Immature natural killer cell (primary cell): ENCODE measurements around the gene BORCS5. TPM values are rescaled to one million over a fixed set of nuclear protein-coding genes. Genes with fewer than 3 reads are reported as not detected.
"Not testable (repeated sequence)": the region's sequence is repeated elsewhere in the genome, so short reads cannot be mapped to it uniquely, and the experiment has no call there.

Source experiments
- DNase-seq, 3 donors: peaks; one replicate each; pipeline ENCODE4 v3.0.0; 2022; ENCODE audit warnings: mixed read lengths in 1 of 3
- H3K27ac Mint-ChIP-seq, 6 donors: one replicate each; pipeline ENCODE4 v1.8.0; 2020; ENCODE audit warnings: mixed read lengths in 6 of 6, mild to moderate bottlenecking in 5 of 6, inconsistent platforms in 4 of 6, moderate library complexity in 3 of 6
- H3K27me3 Mint-ChIP-seq, 3 donors: one replicate each; pipeline ENCODE4 v1.8.0; 2020 to 2021; ENCODE audit warnings: low read depth in 3 of 3, mild to moderate bottlenecking in 3 of 3, mixed read lengths in 3 of 3, moderate library complexity in 3 of 3, inconsistent platforms in 1 of 3
- H3K36me3 Mint-ChIP-seq, 3 donors: one replicate each; pipeline ENCODE4 v1.8.0; 2020; ENCODE audit warnings: mixed read lengths in 3 of 3, inconsistent platforms in 2 of 3, mild to moderate bottlenecking in 2 of 3
- H3K4me1 Mint-ChIP-seq, 2 donors: one replicate each; pipeline ENCODE4 v1.8.0; 2020; ENCODE audit warnings: inconsistent platforms in 2 of 2, mild to moderate bottlenecking in 2 of 2, mixed read lengths in 2 of 2, moderate library complexity in 1 of 2
- H3K4me3 Mint-ChIP-seq, 5 donors: one replicate each; pipeline ENCODE4 v1.8.0; 2020; ENCODE audit warnings: mild to moderate bottlenecking in 5 of 5, mixed read lengths in 5 of 5, inconsistent platforms in 3 of 5, moderate library complexity in 3 of 5
- H3K9me3 Mint-ChIP-seq, 6 donors: one replicate each; pipeline ENCODE4 v1.8.0; 2020; ENCODE audit warnings: mild to moderate bottlenecking in 6 of 6, mixed read lengths in 6 of 6, inconsistent platforms in 4 of 6, moderate library complexity in 3 of 6
- polyA plus RNA-seq, 3 donors: library from polyadenylated mRNA; unstranded; fragments of 300-500 nt; fragmentation: Illumina TruSeq; gene quantifications; one replicate each; pipeline ENCODE4 v1.2.3, GENCODE V29; 2021

BORCS5 gene
- 10 to 100 TPM; 16.7 to 34.5 (median 25.6) TPM for polyA plus RNA-seq

DNA sequence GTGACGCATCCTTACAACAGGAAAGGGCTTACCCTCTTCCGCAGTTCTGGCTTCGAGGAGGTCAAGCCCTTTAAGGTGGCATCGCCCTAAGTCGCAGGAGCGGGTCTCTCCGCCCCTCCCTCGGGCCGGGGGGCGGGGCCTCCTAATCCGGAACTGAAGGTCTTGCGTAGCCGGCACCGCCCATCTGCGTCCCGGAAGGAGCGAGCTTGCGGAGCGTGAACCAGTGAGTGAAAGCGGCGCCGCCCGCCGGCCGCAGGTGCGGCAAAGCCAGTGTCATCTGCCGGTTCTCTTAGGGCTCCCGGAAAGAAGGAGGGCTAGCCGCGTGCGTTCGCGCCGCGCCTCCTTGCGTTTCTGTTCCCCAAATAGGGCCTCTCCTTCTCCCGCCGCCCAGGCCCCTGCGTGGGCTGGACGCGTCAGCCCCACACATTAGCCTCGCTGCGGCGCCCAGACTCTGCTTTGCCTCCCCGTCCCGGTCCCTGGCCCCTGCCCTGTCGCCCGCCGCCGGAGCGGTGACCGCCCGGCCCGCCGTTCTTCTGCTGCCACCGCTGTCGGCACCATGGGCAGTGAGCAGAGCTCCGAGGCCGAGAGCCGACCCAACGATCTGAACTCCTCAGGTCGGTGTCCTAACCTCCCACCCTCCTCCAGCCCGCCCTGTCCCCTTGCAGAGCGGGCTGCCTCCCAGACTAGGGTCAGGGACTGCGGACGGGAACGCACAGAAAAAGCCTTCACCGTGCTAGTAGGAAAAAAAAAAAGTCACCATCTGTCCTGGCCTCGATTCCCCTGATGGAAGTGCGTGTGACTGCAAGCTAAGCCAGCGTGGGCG lies at the start of gene BORCS5:
Gene BORCS5, plus strand, starts transcription at position 183 of the 823 bp plus-strand sequence. Its CDS starts 374 bp downstream, at position 557.
- Mint-ChIP-seq H3K36me3 (peaks cover 0 to 9% (median 0%) of the 10 kb centered on the region in 3 donors), H3K4me1 (peaks cover 36 to 45% of the 10 kb centered on the region in 2 donors), H3K27me3 (peaks cover 6 to 11% (median 7%) of the 10 kb centered on the region in 3 donors), H3K4me3 (peak within 1 kb of the TSS; percentile 89 to 99 (median 92)), H3K9me3 (no peaks in the 10 kb centered on the region), H3K27ac (peak within 1 kb of the TSS; percentile 95 to 100 (median 98))
- peak; percentile 98 to 99 (median 99) for DNase-seq

DNA sequence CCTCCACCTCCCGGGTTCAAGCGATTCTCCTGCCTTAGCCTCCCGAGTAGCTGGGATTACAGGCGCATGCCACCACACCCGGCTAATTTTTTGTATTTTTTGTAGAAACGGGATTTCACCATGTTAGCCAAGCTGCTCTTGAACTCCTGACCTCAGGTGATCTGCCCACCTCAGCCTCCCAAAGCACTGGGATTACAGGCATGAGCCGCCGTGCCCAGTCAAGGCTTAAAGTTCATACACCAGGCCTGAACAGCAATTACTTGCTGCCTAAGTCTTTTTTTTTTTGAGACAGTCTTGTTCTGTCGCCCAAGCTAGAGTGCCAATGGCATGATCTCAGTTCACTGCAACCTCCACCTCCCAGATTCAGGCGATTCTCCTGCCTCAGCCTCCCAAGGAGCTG lies 46.2 kb upstream of the BORCS5 start:
- not testable (repeated sequence) for H3K4me1 Mint-ChIP-seq, H3K27ac Mint-ChIP-seq, H3K27me3 Mint-ChIP-seq, H3K4me3 Mint-ChIP-seq, H3K36me3 Mint-ChIP-seq, DNase-seq, H3K9me3 Mint-ChIP-seq

GRCh38 chr12:12315838-12316237 lies 41.0 kb upstream of the BORCS5 start:
- Mint-ChIP-seq H3K27me3 (peaks cover 2 to 6% (median 5%) of the 10 kb centered on the region in 3 donors), H3K27ac (no peak overlapping the region), H3K9me3 (no peaks in the 10 kb centered on the region), H3K36me3 (no peaks in the 10 kb centered on the region), H3K4me3 (no peak overlapping the region), H3K4me1 (no peaks in the 10 kb centered on the region)
- no peak for DNase-seq

GRCh38 chr12:12319451-12320183 lies 37.3 kb upstream of the BORCS5 start:
- peaks cover 8 to 10% (median 8%) of the 10 kb centered on the region in 3 donors for H3K27me3 Mint-ChIP-seq
- no peaks in the 10 kb centered on the region for H3K9me3 Mint-ChIP-seq
- no peaks in the 10 kb centered on the region for H3K4me1 Mint-ChIP-seq
- no peak overlapping the region for H3K27ac Mint-ChIP-seq
- no peak for DNase-seq
- no peaks in the 10 kb centered on the region for H3K36me3 Mint-ChIP-seq
- H3K4me3 Mint-ChIP-seq = no peak overlapping the region

GRCh38 chr12:12323118-12323517 lies 33.8 kb upstream of the BORCS5 start:
- DNase-seq = no peak
- Mint-ChIP-seq H3K27me3 (peaks cover 4 to 10% (median 10%) of the 10 kb centered on the region in 3 donors), H3K4me1 (peaks cover 6 to 7% of the 10 kb centered on the region in 2 donors), H3K9me3 (no peaks in the 10 kb centered on the region), H3K27ac (no peak overlapping the region), H3K4me3 (no peak overlapping the region), H3K36me3 (no peaks in the 10 kb centered on the region)

- Mint-ChIP-seq H3K27ac (no peak overlapping the region), H3K9me3 (no peaks in the 10 kb centered on the region), H3K4me3 (no peak overlapping the region), H3K36me3 (no peaks in the 10 kb centered on the region), H3K27me3 (peaks cover 4 to 11% (median 10%) of the 10 kb centered on the region in 3 donors), H3K4me1 (peaks cover 6 to 7% of the 10 kb centered on the region in 2 donors)
- DNase-seq = no peak
Observed at GRCh38 chr12:12323591-12323990, 33.3 kb upstream of the BORCS5 start.

GRCh38 chr12:12326262-12326661 lies 30.6 kb upstream of the BORCS5 start:
- Mint-ChIP-seq H3K27me3 (peaks cover 6 to 11% (median 7%) of the 10 kb centered on the region in 3 donors), H3K4me3 (no peak overlapping the region), H3K9me3 (no peaks in the 10 kb centered on the region), H3K36me3 (no peaks in the 10 kb centered on the region), H3K4me1 (peaks cover 6 to 7% of the 10 kb centered on the region in 2 donors), H3K27ac (no peak overlapping the region)
- no peak for DNase-seq

DNA sequence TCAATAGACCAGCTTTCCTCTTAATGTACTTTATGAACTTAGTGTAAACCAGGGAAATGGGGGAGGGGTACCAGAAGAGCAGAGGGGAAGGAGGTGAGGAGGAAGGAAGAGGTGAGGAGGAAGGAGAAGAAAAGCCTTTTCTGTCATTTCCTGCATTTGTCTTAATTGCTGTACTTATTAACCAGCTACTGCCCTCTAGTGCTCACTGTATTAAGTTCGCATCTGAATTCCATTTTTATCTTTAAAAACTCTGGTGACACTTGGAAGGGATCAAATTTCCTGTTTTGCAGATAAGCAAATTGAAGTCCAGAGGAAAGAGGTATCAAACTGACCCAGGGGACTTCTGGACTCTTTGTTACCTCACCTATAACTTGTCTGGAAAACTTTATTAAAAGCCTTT lies 29.1 kb upstream of the BORCS5 start:
- peak overlapping the region in 1 of 6 donors; percentile 55 for H3K27ac Mint-ChIP-seq
- no peak overlapping the region for H3K4me3 Mint-ChIP-seq
- H3K36me3 Mint-ChIP-seq = no peaks in the 10 kb centered on the region
- peaks cover 7 to 8% (median 8%) of the 10 kb centered on the region in 3 donors for H3K27me3 Mint-ChIP-seq
- H3K4me1 Mint-ChIP-seq = peaks cover 6 to 7% of the 10 kb centered on the region in 2 donors
- DNase-seq = peak; percentile 25 to 45 (median 41)
- H3K9me3 Mint-ChIP-seq = no peaks in the 10 kb centered on the region

- no peak for DNase-seq
- H3K4me3 Mint-ChIP-seq = no peak overlapping the region
- no peaks in the 10 kb centered on the region for H3K36me3 Mint-ChIP-seq
- no peaks in the 10 kb centered on the region for H3K9me3 Mint-ChIP-seq
- H3K27ac Mint-ChIP-seq = peak overlapping the region in 1 of 6 donors; percentile 21
- H3K27me3 Mint-ChIP-seq = peaks cover 3 to 13% (median 7%) of the 10 kb centered on the region in 3 donors
- peaks cover 12 to 22% of the 10 kb centered on the region in 2 donors for H3K4me1 Mint-ChIP-seq
Observed at GRCh38 chr12:12331244-12331771, 25.6 kb upstream of the BORCS5 start.

DNA sequence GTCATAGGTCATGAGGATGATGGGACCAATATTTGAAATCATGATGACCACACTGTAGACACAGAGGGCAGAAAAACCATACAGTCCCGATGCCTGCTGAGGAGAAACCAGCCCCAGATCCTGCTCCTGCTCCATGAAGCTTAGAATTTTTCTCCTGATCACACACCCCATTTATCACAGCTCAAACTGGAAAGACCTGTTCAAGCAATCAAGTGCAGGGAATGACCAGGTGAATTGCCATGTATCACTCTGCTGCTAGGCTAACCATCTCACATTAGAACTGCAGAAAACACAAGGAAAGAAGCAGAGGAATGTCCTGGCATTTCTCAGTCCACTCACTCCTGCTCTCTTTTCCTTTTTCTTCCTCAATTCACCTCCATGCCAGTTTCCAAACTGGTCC lies 25.0 kb upstream of the BORCS5 start:
- H3K9me3 Mint-ChIP-seq = no peaks in the 10 kb centered on the region
- DNase-seq = no peak
- H3K4me1 Mint-ChIP-seq = peaks cover 12 to 22% of the 10 kb centered on the region in 2 donors
- peaks cover 3 to 13% (median 7%) of the 10 kb centered on the region in 3 donors for H3K27me3 Mint-ChIP-seq
- peak overlapping the region in 1 of 5 donors; percentile 31 for H3K4me3 Mint-ChIP-seq
- H3K36me3 Mint-ChIP-seq = no peaks in the 10 kb centered on the region
- peak overlapping the region in 1 of 6 donors; percentile 22 for H3K27ac Mint-ChIP-seq

DNA sequence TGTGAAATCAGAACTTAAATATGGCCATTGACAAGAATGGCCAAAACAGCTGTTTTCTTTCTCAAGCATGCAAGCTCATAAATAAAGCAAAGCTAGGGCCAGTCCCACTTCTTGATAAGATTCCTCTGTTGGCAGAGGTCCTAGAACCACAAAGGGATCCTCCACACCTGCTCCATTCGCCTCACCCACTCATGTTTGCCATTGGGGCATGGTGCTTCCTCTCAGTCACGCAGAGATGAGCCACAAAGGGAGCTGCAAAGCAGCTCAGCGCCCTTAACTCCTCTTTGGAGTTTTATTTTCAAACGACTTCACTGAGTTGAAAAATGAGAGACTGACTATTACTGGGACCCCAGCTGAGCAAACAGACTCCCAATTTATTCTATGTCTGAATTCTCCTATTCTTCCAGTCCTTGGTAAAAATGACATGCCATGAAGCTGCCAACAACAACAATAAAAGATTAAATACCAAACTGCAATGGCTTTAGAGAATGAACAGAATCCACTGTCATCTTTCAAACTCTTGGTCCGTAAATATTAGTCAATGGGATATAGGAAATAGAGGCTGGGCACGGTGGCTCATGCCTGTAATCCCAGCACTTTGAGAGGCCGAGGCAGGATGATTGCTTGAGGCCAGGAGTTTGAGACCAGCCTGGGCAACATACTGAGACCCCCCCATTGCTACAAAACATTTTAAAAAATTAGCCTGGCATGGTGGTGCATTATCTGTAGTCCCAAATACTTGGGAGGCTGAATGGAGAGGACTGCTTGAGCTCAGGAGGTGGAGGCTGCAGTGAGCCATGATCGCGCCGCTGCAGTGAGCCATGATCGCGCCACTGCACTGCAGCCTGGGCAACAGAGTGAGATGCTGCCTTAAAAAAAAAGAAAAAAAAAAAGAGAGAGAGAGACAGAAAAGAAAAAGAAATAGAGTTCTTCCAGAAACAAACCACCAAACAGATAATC lies 23.2 kb upstream of the BORCS5 start:
- Mint-ChIP-seq H3K27ac (no peak overlapping the region), H3K27me3 (peaks cover 0 to 13% (median 7%) of the 10 kb centered on the region in 3 donors), H3K9me3 (no peaks in the 10 kb centered on the region), H3K36me3 (no peaks in the 10 kb centered on the region), H3K4me3 (no peak overlapping the region), H3K4me1 (peaks cover 11 to 21% of the 10 kb centered on the region in 2 donors)
- no peak for DNase-seq

- Mint-ChIP-seq H3K4me1 (peaks cover 14 to 25% of the 10 kb centered on the region in 2 donors), H3K4me3 (no peak overlapping the region), H3K27me3 (peaks cover 2 to 13% (median 8%) of the 10 kb centered on the region in 3 donors), H3K9me3 (no peaks in the 10 kb centered on the region), H3K27ac (no peak overlapping the region), H3K36me3 (no peaks in the 10 kb centered on the region)
- DNase-seq = peak; percentile 56 to 69 (median 59)
Observed at GRCh38 chr12:12334367-12335040, 22.4 kb upstream of the BORCS5 start.
